ENCODE measurements around the gene GIPC1. TPM values are rescaled to one million over a fixed set of nuclear protein-coding genes. Genes with fewer than 3 reads are reported as not detected.

GIPC1 gene
- total RNA-seq, 1 experiment from 2014 or later = 160 TPM

DNA sequence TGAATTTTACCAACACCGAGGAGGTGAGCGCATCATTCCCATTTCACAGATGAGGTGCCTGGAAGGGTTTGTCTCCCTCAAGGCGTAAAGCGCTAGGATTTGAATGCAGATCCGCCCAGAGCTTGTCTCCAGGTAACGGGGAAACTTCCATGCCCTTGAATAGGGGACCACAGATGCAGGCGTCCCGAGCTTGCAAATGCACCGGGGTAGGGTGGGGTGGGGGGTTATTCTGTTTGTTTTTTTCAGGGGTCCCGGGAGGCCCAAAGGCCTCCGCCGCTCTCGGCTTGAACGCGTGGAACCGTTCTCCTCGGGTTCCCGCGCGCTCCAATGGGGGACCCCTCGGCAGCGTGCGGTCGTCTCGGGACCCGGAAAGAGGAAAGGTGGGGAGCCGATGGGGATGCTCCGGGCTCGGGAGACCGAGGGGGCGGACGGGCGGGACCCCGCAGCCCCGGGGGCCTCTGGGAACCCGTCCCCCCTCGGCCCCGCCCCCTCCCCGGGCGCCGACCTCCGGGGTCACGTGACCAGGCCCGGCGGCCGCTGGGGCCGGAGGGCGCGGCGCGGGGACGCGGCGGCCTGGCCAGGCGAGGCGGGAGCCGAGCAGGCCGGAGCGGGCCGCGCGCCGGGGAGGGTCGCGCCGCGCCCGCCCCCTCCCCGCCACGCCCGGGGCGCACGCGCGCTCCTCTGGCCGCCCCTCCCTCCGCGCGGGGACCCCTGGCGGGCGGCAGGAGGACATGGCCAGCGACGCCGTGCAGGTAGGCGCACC lies 63.0 kb downstream of the GIPC1 start, which contains the start of gene PKN1:
PKN1 (plus strand) TSS at position 516 of the 763 bp plus-strand sequence; CDS start at position 732, 216 bp downstream.
- Histone ChIP-seq H3K27ac (ENCODE audit: low read length) (peak within 1 kb of the TSS; percentile 82), H3K27me3 (ENCODE audit: control insufficient read depth, insufficient read depth, low read length) (no peaks in the 10 kb centered on the region), H3K36me3 (ENCODE audit: control insufficient read depth, insufficient read depth, low read length) (no peaks in the 10 kb centered on the region), H3K9me3 (ENCODE audit: control insufficient read depth, insufficient read depth, low read depth, low read length) (no peaks in the 10 kb centered on the region), H3K4me1 (ENCODE audit: control insufficient read depth, insufficient read depth, low read length) (peaks cover 8% of the 10 kb centered on the region), H3K4me3 (ENCODE audit: low read depth in 2 of 2, low read length in 2 of 2) (peak within 1 kb of the TSS; percentile 64 to 65)
- BruUV-seq (replicated peaks) = no TSS peak
- TF ChIP-seq SIN3A (IDR thresholded peaks at IDR 0.05; ENCODE audit: borderline replicate concordance, insufficient read depth, low read depth, low read length) = no peak
- peak; percentile 34; the same call in 1 of the 2 replicates for TF ChIP-seq POLR2AphosphoS5 (IDR thresholded peaks at IDR 0.05; ENCODE audit: low read depth, low read length)
- in situ Hi-C loops (cut with HindIII; ENCODE audit: low pct_unique_long_range_greater_than_20kb, low sequenced_read_pairs) = no loop called here
- ATAC-seq (peak; percentile 62), DNase-seq (ENCODE audit: low read depth, low spot score) (no peak)
- ChIA-PET POLR2A (interaction anchor here (0.7 kb wide), 1 partner anchor 108 kb away, joined by 10 read pairs; no protein-coding TSS in a partner anchor), CTCF (interaction anchor here (0.6 kb wide), 2 partner anchors 71 to 274 kb away, joined by 3 to 4 read pairs; no protein-coding TSS in a partner anchor)
- intact Hi-C loops (cut with micrococcal nuclease; ENCODE audit: unreplicated experiment) = no loop called here

DNA sequence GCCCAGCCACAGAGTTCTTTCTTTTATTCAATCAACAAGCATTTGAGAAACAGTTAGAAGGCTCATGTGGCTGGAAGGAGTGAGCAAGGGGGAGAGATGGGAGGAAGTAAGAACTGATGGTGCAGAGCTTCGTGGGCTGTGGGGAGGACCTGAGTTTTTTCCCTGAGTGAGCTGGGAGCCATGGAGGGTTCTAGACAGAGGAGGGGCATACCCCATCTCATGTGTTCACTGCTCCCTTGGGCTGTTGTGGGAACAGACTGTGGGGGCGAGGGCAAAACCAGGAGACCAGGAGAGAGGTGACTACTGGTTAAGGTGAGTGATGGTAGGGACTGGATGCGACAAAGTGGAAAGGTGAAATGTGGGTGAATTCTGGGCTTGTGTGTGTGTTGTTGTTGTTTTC lies 65.2 kb downstream of the GIPC1 start:
- Histone ChIP-seq H3K36me3 (ENCODE audit: control insufficient read depth, insufficient read depth, low read length) (no peaks in the 10 kb centered on the region), H3K9me3 (ENCODE audit: control insufficient read depth, insufficient read depth, low read depth, low read length) (no peaks in the 10 kb centered on the region), H3K4me1 (ENCODE audit: control insufficient read depth, insufficient read depth, low read length) (peaks cover 8% of the 10 kb centered on the region), H3K4me3 (ENCODE audit: low read depth in 2 of 2, low read length in 2 of 2) (no peak overlapping the region), H3K27ac (ENCODE audit: low read length) (no peak overlapping the region), H3K27me3 (ENCODE audit: control insufficient read depth, insufficient read depth, low read length) (no peaks in the 10 kb centered on the region)
- no peak for ATAC-seq
- no peak for DNase-seq (ENCODE audit: low read depth, low spot score)
- intact Hi-C loops (cut with micrococcal nuclease; ENCODE audit: unreplicated experiment) (no loop called here), in situ Hi-C loops (cut with HindIII; ENCODE audit: low pct_unique_long_range_greater_than_20kb, low sequenced_read_pairs) (no loop called here)
- TF ChIP-seq, protein P1, sequence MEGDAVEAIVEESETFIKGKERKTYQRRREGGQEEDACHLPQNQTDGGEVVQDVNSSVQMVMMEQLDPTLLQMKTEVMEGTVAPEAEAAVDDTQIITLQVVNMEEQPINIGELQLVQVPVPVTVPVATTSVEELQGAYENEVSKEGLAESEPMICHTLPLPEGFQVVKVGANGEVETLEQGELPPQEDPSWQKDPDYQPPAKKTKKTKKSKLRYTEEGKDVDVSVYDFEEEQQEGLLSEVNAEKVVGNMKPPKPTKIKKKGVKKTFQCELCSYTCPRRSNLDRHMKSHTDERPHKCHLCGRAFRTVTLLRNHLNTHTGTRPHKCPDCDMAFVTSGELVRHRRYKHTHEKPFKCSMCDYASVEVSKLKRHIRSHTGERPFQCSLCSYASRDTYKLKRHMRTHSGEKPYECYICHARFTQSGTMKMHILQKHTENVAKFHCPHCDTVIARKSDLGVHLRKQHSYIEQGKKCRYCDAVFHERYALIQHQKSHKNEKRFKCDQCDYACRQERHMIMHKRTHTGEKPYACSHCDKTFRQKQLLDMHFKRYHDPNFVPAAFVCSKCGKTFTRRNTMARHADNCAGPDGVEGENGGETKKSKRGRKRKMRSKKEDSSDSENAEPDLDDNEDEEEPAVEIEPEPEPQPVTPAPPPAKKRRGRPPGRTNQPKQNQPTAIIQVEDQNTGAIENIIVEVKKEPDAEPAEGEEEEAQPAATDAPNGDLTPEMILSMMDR (IDR thresholded peaks at IDR 0.05) = no peak
- TF ChIP-seq, protein P2, sequence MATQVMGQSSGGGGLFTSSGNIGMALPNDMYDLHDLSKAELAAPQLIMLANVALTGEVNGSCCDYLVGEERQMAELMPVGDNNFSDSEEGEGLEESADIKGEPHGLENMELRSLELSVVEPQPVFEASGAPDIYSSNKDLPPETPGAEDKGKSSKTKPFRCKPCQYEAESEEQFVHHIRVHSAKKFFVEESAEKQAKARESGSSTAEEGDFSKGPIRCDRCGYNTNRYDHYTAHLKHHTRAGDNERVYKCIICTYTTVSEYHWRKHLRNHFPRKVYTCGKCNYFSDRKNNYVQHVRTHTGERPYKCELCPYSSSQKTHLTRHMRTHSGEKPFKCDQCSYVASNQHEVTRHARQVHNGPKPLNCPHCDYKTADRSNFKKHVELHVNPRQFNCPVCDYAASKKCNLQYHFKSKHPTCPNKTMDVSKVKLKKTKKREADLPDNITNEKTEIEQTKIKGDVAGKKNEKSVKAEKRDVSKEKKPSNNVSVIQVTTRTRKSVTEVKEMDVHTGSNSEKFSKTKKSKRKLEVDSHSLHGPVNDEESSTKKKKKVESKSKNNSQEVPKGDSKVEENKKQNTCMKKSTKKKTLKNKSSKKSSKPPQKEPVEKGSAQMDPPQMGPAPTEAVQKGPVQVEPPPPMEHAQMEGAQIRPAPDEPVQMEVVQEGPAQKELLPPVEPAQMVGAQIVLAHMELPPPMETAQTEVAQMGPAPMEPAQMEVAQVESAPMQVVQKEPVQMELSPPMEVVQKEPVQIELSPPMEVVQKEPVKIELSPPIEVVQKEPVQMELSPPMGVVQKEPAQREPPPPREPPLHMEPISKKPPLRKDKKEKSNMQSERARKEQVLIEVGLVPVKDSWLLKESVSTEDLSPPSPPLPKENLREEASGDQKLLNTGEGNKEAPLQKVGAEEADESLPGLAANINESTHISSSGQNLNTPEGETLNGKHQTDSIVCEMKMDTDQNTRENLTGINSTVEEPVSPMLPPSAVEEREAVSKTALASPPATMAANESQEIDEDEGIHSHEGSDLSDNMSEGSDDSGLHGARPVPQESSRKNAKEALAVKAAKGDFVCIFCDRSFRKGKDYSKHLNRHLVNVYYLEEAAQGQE (IDR thresholded peaks at IDR 0.05; ENCODE audit: insufficient read depth in 1 of 2, low read depth in 2 of 2, low read length in 1 of 2) = no peak
- TF ChIP-seq SIN3A (IDR thresholded peaks at IDR 0.05; ENCODE audit: borderline replicate concordance, insufficient read depth, low read depth, low read length) = no peak
- TF ChIP-seq POLR2AphosphoS5 (IDR thresholded peaks at IDR 0.05; ENCODE audit: low read depth, low read length) = no peak
- TF ChIP-seq TCF7L2 (IDR thresholded peaks at IDR 0.05; ENCODE audit: low read depth, low read length) = no peak
- BruUV-seq (replicated peaks) = no TSS peak
- POLR2A ChIA-PET = interaction anchor here (0.7 kb wide), 1 partner anchor 20 kb away, joined by 6 read pairs; no protein-coding TSS in a partner anchor
- CTCF ChIA-PET = interaction anchor here (0.6 kb wide), 1 partner anchor 69 kb away, joined by 5 read pairs; no protein-coding TSS in a partner anchor

Measured in Panc1 (cell line).